Natural killer cell (primary cell): ENCODE data around the gene TULP4. TPM values are rescaled to one million over a fixed set of nuclear protein-coding genes. Genes with fewer than 3 reads are reported as not detected.

Experiments used
- ATAC-seq, 3 donors: fragments of 150-1000 bp in 2 of 3; fragments of 200-7000 bp in 1 of 3; cut with Tn5 transposase; 1 replicate in 1 of 3; 2 replicates in 2 of 3; pipeline ENCODE4 v1.10.0; 2021; ENCODE audit warnings: mild to moderate bottlenecking in 2 of 3, moderate library complexity in 2 of 3
- DNase-seq, 2 donors: peaks; one replicate each; pipeline versions ENCODE4 v3.0.0 to v3.0.0-alpha.2; 2013 to 2021; ENCODE audit warnings: mixed read lengths in 1 of 2
- H3K27ac ChIP-seq: one replicate; pipeline ENCODE4 v1.5.1; 2013; ENCODE audit warnings: mild to moderate bottlenecking, low read length
- H3K27me3 ChIP-seq: one replicate; pipeline ENCODE4 v1.6.1; 2013; ENCODE audit warnings: low read length; ENCODE audit not compliant: control insufficient read depth, insufficient read depth
- H3K36me3 ChIP-seq: one replicate; pipeline ENCODE4 v1.6.1; 2013; ENCODE audit warnings: low read length; ENCODE audit not compliant: control insufficient read depth, insufficient read depth
- H3K4me1 ChIP-seq: one replicate; pipeline ENCODE4 v1.6.1; 2013; ENCODE audit warnings: low read length; ENCODE audit not compliant: control insufficient read depth, insufficient read depth
- H3K4me3 ChIP-seq: one replicate; pipeline ENCODE4 v1.5.1; 2013; ENCODE audit warnings: low read length
- H3K9me3 ChIP-seq: one replicate; pipeline ENCODE4 v1.6.1; 2013; ENCODE audit warnings: low read length; ENCODE audit not compliant: control insufficient read depth, insufficient read depth
- H3K27ac Mint-ChIP-seq, 2 donors: one replicate each; pipeline ENCODE4 v1.8.0; 2022; ENCODE audit warnings: mild to moderate bottlenecking in 2 of 2, mixed read lengths in 2 of 2, moderate library complexity in 1 of 2
- H3K27me3 Mint-ChIP-seq, 2 donors: one replicate each; pipeline ENCODE4 v1.8.0; 2022; ENCODE audit warnings: low read depth in 2 of 2, mixed read lengths in 2 of 2
- H3K36me3 Mint-ChIP-seq: one replicate; pipeline ENCODE4 v1.8.0; 2022; ENCODE audit warnings: mixed read lengths
- H3K4me1 Mint-ChIP-seq, 2 donors: one replicate each; pipeline ENCODE4 v1.8.0; 2022; ENCODE audit warnings: mixed read lengths in 2 of 2
- H3K4me3 Mint-ChIP-seq: one replicate; pipeline ENCODE4 v1.8.0; 2022; ENCODE audit warnings: mild to moderate bottlenecking, moderate library complexity, mixed read lengths
- H3K9me3 Mint-ChIP-seq, 2 donors: one replicate each; pipeline ENCODE4 v1.8.0; 2022; ENCODE audit warnings: mixed read lengths in 2 of 2
- WGBS: methylation state at CpG from one replicate; pipeline ENCODE4 v1.1.7; 2013; ENCODE audit warnings: missing lambda C conversion rate; ENCODE audit not compliant: insufficient coverage; 5-methylcytosine and 5-hydroxymethylcytosine counted together
- intact Hi-C: fragments of 100-400 bp; cut with micrococcal nuclease; formaldehyde crosslinking; loops from one replicate; pipeline ENCODE4 v1.14.2; 2022
- total RNA-seq, 4 donors: library from RNA; stranded (reverse); fragments of 120-200 nt in 1 of 4; gene quantifications; one replicate each; pipeline versions ENCODE4 v1.2.3 to v1.2.4, GENCODE V29; 2013 to 2022
- TF ChIP-seq, protein P1 (sequence below): fragments of 200-600 bp; IDR thresholded peaks from one replicate; pipeline ENCODE4 v1.8.0; 2022; ENCODE audit warnings: antibody characterized with exemption

Gene TULP4
- total RNA-seq, 3 donors from 2014 or later (not counting 1 experiment from before 2014, with no cell fraction given): 75.2 to 89.5 (median 88.3) TPM

DNA sequence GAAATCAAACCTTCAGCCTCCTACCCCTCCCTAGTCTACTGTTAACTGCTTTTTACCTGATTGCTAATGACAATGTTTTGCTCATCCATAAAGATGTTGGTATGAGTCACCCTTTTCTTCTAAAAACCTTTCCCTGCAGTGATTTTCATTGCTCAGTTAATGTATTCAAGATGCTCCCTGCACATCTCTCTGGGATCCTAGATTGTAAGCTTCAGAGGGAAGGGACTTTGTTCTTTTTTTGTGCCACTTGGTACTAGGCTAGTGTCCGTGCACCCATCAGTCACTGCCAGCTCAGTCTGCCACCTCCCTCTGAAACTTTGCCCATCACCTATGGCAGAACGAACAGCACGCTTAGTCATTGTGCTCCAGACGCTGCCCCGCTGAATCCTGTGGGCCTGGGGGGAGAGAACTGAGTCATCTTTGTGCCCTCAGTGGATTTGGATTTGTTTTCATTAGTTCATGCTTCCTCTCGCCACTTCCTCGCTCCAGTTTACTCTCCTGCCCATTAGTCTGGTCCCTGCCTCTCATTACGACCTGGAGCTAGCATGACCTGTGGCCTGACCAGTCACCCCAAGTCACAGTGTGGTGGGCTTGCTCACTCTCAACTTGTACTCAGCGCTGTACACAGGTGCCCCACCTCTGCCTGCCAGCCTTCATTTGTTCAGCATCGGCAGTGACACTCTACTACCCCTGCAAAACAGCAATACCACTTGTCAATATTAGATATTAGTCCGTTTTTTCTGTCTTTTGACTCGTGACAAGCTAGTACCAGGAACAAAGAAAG lies 169.6 kb downstream of the TULP4 start:
- Mint-ChIP-seq H3K27me3 (no peaks in the 10 kb centered on the region), H3K36me3 (peaks cover 9% of the 10 kb centered on the region), H3K4me3 (no peak overlapping the region), H3K9me3 (no peaks in the 10 kb centered on the region), H3K4me1 (no peaks in the 10 kb centered on the region), H3K27ac (no peak overlapping the region)
- Histone ChIP-seq H3K9me3 (no peaks in the 10 kb centered on the region), H3K27ac (no peak overlapping the region), H3K4me3 (no peak overlapping the region), H3K4me1 (no peaks in the 10 kb centered on the region), H3K36me3 (peaks cover 23% of the 10 kb centered on the region), H3K27me3 (no peaks in the 10 kb centered on the region)
- ATAC-seq (no peak), DNase-seq (no peak)
- TF ChIP-seq, protein P1, sequence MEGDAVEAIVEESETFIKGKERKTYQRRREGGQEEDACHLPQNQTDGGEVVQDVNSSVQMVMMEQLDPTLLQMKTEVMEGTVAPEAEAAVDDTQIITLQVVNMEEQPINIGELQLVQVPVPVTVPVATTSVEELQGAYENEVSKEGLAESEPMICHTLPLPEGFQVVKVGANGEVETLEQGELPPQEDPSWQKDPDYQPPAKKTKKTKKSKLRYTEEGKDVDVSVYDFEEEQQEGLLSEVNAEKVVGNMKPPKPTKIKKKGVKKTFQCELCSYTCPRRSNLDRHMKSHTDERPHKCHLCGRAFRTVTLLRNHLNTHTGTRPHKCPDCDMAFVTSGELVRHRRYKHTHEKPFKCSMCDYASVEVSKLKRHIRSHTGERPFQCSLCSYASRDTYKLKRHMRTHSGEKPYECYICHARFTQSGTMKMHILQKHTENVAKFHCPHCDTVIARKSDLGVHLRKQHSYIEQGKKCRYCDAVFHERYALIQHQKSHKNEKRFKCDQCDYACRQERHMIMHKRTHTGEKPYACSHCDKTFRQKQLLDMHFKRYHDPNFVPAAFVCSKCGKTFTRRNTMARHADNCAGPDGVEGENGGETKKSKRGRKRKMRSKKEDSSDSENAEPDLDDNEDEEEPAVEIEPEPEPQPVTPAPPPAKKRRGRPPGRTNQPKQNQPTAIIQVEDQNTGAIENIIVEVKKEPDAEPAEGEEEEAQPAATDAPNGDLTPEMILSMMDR: no peak
- 80% methylated on average over 12 of the region's 12 CpGs for WGBS
- intact Hi-C loops: no loop called here

DNA sequence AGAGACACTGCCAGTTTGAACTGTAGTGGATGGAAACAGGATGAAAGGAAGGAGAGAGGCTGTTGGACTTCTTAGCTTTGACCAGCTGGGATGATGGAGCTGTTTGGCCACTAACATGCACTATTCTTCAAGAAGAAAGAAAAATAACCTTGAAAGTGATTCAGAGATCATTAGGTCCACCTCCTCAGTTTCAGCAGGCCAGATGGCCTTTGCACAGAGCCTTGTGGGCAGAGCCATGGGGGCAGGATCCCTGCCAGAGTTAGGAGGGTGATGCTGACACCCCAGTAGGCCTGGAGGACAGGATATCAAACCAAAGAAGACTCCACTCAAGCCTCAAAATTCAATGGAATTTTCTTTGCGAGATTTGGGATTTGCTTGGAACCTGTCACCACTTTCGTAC lies 173.2 kb downstream of the TULP4 start:
- no peak overlapping the region for H3K4me3 ChIP-seq
- intact Hi-C loops: no loop called here
- WGBS: 94% methylated on average over 2 of the region's 2 CpGs
- H3K27me3 ChIP-seq: no peaks in the 10 kb centered on the region
- no peak overlapping the region for H3K27ac Mint-ChIP-seq
- no peaks in the 10 kb centered on the region for H3K27me3 Mint-ChIP-seq
- no peaks in the 10 kb centered on the region for H3K9me3 ChIP-seq
- H3K4me1 ChIP-seq: no peaks in the 10 kb centered on the region
- H3K4me3 Mint-ChIP-seq: no peak overlapping the region
- H3K4me1 Mint-ChIP-seq: no peaks in the 10 kb centered on the region
- no peak overlapping the region for H3K27ac ChIP-seq
- TF ChIP-seq, protein P1: no peak
- ATAC-seq (no peak), DNase-seq (no peak)
- peaks cover 21% of the 10 kb centered on the region for H3K36me3 ChIP-seq
- peaks cover 11% of the 10 kb centered on the region for H3K36me3 Mint-ChIP-seq
- no peaks in the 10 kb centered on the region for H3K9me3 Mint-ChIP-seq

DNA sequence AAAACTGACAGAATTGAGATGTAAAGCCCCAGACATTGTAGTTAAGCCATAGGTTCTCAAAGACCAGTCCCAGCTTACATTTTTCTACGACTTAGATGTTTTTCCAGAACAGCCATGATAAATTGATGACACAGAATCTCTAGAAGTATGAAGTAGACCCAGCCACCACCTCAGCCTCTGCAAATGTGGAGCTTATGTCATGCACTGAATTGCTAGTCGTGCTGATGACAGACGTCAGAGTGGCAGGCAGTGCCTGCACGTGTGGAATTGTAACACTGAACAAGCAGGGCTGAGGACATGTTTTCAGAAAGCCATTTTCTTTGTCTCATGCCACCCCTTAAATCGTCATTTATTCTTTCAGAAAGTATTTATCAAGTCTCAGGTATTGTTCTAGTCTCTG lies 175.2 kb downstream of the TULP4 start:
- no peak overlapping the region for H3K4me3 Mint-ChIP-seq
- DNase-seq: no peak
- H3K4me1 Mint-ChIP-seq: no peaks in the 10 kb centered on the region
- intact Hi-C loops: no loop called here
- H3K36me3 Mint-ChIP-seq: peaks cover 7% of the 10 kb centered on the region
- 95% methylated on average over 4 of the region's 5 CpGs for WGBS
- no peak for ATAC-seq
- no peak overlapping the region for H3K27ac ChIP-seq
- H3K36me3 ChIP-seq: peaks cover 7% of the 10 kb centered on the region
- H3K27me3 Mint-ChIP-seq: no peaks in the 10 kb centered on the region
- H3K27me3 ChIP-seq: no peaks in the 10 kb centered on the region
- no peak overlapping the region for H3K4me3 ChIP-seq
- no peak overlapping the region for H3K27ac Mint-ChIP-seq
- H3K4me1 ChIP-seq: no peaks in the 10 kb centered on the region
- H3K9me3 Mint-ChIP-seq: no peaks in the 10 kb centered on the region
- TF ChIP-seq, protein P1: no peak
- H3K9me3 ChIP-seq: no peaks in the 10 kb centered on the region

DNA sequence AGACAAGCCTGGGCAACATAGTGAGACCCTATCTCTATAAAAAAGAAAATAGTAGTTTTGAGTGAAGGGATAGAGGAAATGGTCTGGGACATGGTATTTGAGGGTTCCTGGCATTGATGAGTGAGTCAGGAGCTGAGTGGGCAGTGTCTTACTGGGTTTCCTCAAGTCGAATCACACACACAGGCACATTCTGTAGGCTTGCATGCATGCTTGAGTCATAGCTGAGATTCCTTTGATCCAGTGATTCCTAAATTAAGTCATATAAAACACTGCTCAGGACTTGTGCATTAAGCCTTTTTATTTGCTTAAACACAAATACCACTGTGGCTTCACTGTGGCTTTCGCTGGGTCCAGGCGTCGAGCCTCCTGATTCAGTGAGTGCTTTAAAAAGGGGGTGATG lies 175.8 kb downstream of the TULP4 start:
- Mint-ChIP-seq H3K4me1 (no peaks in the 10 kb centered on the region), H3K36me3 (peaks cover 7% of the 10 kb centered on the region), H3K4me3 (no peak overlapping the region), H3K27me3 (no peaks in the 10 kb centered on the region), H3K27ac (no peak overlapping the region), H3K9me3 (no peaks in the 10 kb centered on the region)
- H3K36me3 ChIP-seq: peaks cover 4% of the 10 kb centered on the region
- H3K4me3 ChIP-seq: no peak overlapping the region
- H3K27ac ChIP-seq: no peak overlapping the region
- H3K9me3 ChIP-seq: no peaks in the 10 kb centered on the region
- TF ChIP-seq, protein P1: no peak
- WGBS: 68% methylated on average over 4 of the region's 4 CpGs
- intact Hi-C loops: no loop called here
- ATAC-seq (no peak), DNase-seq (no peak)
- no peaks in the 10 kb centered on the region for H3K4me1 ChIP-seq
- H3K27me3 ChIP-seq: no peaks in the 10 kb centered on the region
